Stimulated activated CD4-positive, alpha-beta T cell treated with anti-CD3 and anti-CD28 coated beads, Interleukin-12 subunit alpha, Interleukin-12 subunit beta, amount 100 ng/mL, for 4 hours (primary cell): ENCODE results near the gene ITSN2.
"Not testable (repeated sequence)": the region's sequence is repeated elsewhere in the genome, so short reads cannot be mapped to it uniquely, and the experiment has no call there.

ENCODE experiments used
- DNase-seq: peaks from one replicate; pipeline ENCODE4 v3.0.0-alpha.2; 2020

ITSN2 gene

GRCh38 chr2:24362253-24362652, 1.9 kb upstream of the ITSN2 start:
- DNase-seq = no peak

- no peak for DNase-seq
Observed at GRCh38 chr2:24360963-24361330, 611 bp upstream of the ITSN2 start.

- peak; percentile 34 for DNase-seq
Observed at GRCh38 chr2:24359129-24360049, 947 bp downstream of the ITSN2 start.

GRCh38 chr2:24357767-24358166, 2.6 kb downstream of the ITSN2 start:
- not testable (repeated sequence) for DNase-seq

- not testable (repeated sequence) for DNase-seq
Observed at GRCh38 chr2:24357115-24357514, 3.2 kb downstream of the ITSN2 start.

GRCh38 chr2:24354957-24355356, 5.4 kb downstream of the ITSN2 start:
- no peak for DNase-seq

GRCh38 chr2:24354395-24354794, 5.9 kb downstream of the ITSN2 start:
- no peak for DNase-seq

- no peak for DNase-seq
Observed at GRCh38 chr2:24353973-24354372, 6.4 kb downstream of the ITSN2 start.

- no peak for DNase-seq
Observed at GRCh38 chr2:24353364-24353763, 7.0 kb downstream of the ITSN2 start.

GRCh38 chr2:24352664-24353063, 7.7 kb downstream of the ITSN2 start:
- DNase-seq = no peak

- no peak for DNase-seq
Observed at GRCh38 chr2:24351981-24352380, 8.4 kb downstream of the ITSN2 start.

GRCh38 chr2:24351627-24351938, 8.8 kb downstream of the ITSN2 start:
- no peak for DNase-seq

- DNase-seq = no peak
Observed at GRCh38 chr2:24350826-24351626, 9.3 kb downstream of the ITSN2 start.

GRCh38 chr2:24349097-24349496, 11.2 kb downstream of the ITSN2 start:
- no peak for DNase-seq

- DNase-seq = no peak
Observed at GRCh38 chr2:24345937-24346336, 14.4 kb downstream of the ITSN2 start.

GRCh38 chr2:24343225-24343882, 17.0 kb downstream of the ITSN2 start:
- DNase-seq = no peak

GRCh38 chr2:24342110-24342910, 18.0 kb downstream of the ITSN2 start:
- no peak for DNase-seq

- DNase-seq = no peak
Observed at GRCh38 chr2:24339856-24340262, 20.5 kb downstream of the ITSN2 start.

- not testable (repeated sequence) for DNase-seq
Observed at GRCh38 chr2:24339098-24339497, 21.2 kb downstream of the ITSN2 start.

GRCh38 chr2:24337890-24338289, 22.4 kb downstream of the ITSN2 start:
- DNase-seq = no peak

GRCh38 chr2:24336811-24337210, 23.5 kb downstream of the ITSN2 start:
- DNase-seq = no peak

GRCh38 chr2:24334245-24334633, 26.1 kb downstream of the ITSN2 start:
- DNase-seq = no peak
